Mucosa of rectum (tissue), 2 donors: ENCODE results near the gene SCAF11.

ENCODE experiments used
- H3K27ac ChIP-seq, 2 donors: one replicate each; pipeline ENCODE4 v1.7.0; 2013; ENCODE audit warnings: inconsistent platforms in 2 of 2, low read depth in 2 of 2, low read length in 2 of 2
- H3K27me3 ChIP-seq, 2 donors: one replicate each; pipeline ENCODE4 v1.7.0; 2013; ENCODE audit warnings: low read length in 2 of 2; ENCODE audit not compliant: control insufficient read depth in 2 of 2, insufficient read depth in 2 of 2
- H3K36me3 ChIP-seq, 2 donors: one replicate each; pipeline ENCODE4 v1.7.0; 2013; ENCODE audit warnings: low read length in 2 of 2; ENCODE audit not compliant: control insufficient read depth in 2 of 2, insufficient read depth in 2 of 2
- H3K4me1 ChIP-seq, 2 donors: one replicate each; pipeline ENCODE4 v1.7.0; 2013; ENCODE audit warnings: low read length in 2 of 2, mild to moderate bottlenecking in 1 of 2; ENCODE audit not compliant: control insufficient read depth in 2 of 2, insufficient read depth in 2 of 2
- H3K4me3 ChIP-seq, 2 donors: one replicate each; pipeline ENCODE4 v1.7.0; 2013; ENCODE audit warnings: low read length in 2 of 2
- H3K9ac ChIP-seq, 2 donors: one replicate each; pipeline ENCODE4 v1.7.0; 2013; ENCODE audit warnings: low read length in 2 of 2, low read depth in 1 of 2, mild to moderate bottlenecking in 1 of 2
- H3K9me3 ChIP-seq, 2 donors: one replicate each; pipeline ENCODE4 v1.7.0; 2013; ENCODE audit warnings: low read length in 2 of 2; ENCODE audit not compliant: control insufficient read depth in 2 of 2
- donor health status: healthy.
- donor health status: Normal muscosa, but diverticular disease.

The SCAF11 gene

DNA sequence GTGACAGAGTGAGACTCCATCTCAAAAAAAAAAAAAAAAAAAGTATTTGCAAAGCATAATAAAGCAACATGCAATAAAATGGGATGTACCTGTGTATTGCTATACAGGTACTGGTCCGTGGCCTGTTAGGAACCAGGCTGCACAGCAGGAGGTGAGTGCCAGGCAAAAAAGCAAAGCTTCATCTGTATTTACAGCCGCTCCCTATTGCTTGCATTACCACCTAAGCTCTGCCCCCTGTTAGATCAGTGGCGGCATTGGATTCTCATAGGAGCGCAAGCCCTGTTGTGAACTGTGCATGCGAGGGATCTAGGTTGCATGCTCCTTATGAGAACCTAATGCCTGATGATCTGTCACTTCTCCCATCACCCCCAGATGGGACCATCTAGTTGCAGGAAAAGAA, 113.3 kb downstream of the SCAF11 start:
- Histone ChIP-seq H3K9me3 (no peaks in the 10 kb centered on the region), H3K4me1 (no peaks in the 10 kb centered on the region), H3K4me3 (no peak overlapping the region), H3K27me3 (no peaks in the 10 kb centered on the region), H3K9ac (no peak overlapping the region), H3K27ac (no peak overlapping the region), H3K36me3 (peaks cover 23 to 30% of the 10 kb centered on the region in 2 donors)

DNA sequence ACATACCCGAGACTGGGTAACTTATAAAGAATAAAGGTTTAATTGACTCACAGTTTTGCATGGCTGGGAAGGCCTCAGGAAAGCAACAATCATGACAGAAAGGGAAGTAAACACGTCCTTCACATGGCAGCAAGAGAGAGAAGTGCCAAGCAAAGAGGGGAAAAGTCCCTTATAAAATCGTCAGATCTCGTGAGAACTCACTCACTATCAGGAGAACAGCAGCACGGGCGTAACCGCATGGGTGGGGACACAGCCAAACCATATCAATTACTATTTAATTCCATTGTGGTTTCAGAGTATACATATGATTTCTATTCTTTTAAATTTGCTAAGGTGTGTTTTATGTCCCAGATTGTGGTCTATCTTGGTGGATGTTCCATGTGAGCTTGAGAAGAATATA, 117.9 kb downstream of the SCAF11 start:
- Histone ChIP-seq H3K4me1 (no peaks in the 10 kb centered on the region), H3K36me3 (peaks cover 15 to 23% of the 10 kb centered on the region in 2 donors), H3K27ac (no peak overlapping the region), H3K27me3 (no peaks in the 10 kb centered on the region), H3K9me3 (no peaks in the 10 kb centered on the region), H3K4me3 (no peak overlapping the region), H3K9ac (no peak overlapping the region)
